Activated CD4-positive, alpha-beta T cell treated with anti-CD3 and anti-CD28 coated beads, Interleukin-2, amount 50 U/mL, for 1 hour (primary cell): Measurements from ENCODE around the gene CTNND2.

Source experiments
- DNase-seq: peaks from one replicate; pipeline ENCODE4 v3.0.0-alpha.2; 2020

Gene CTNND2

DNA sequence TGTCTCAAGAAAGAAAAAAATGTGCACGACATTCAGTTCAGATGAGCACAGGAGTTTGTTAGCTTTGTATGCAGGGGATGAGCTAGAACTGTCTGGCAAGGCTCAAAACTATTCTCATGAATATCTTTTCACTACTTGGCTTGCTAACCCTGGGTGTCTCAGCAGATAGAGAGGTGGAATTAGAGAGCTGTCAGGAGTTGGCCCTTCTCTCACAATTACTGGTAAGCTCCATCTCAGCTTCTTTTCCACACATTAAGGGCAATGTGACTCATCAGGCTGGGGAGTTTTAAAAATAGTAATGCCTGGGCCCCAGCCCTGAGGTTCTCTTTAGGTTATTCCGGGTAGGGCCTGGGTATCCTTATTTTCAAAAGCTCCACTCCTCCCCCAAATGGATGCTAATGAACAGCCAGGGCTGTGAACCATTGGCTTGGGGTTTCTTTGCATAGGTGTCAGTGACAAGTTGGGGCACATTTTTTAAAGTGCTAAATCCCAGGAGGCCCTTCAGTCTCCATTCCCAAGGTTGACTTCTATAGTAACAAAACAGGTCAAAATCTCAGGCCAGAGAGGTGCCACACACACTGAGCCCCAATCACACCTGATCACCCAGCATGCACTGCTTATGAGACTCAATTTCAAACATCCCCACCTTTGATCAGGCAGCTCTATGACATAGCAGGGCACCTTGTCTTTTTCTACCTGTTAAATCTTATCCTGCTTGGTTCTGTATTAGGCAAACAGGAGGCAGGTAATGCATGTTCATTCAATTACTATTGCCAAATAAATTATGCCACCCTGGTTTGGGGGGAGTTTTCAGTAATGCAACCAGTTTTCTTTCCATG, 903.5 kb downstream of the CTNND2 start:
- no peak for DNase-seq

DNA sequence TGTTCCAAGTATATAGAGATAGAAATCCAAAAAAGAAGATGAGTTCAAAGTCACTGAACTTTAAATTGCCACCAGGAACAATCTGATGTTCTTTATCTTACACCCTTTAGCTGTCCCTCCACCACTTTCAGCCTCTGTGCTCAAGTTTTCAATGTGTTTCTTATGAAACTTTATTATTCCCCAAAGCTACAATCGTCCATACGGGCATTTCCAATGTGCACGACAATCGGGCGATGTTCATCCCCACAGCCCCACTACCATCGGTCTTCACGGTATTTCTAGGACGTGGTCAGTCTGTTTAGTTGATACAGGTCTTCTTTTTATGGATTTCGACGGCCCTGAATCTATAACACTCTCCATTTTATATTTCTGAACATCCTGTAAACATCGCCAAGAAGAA, 904.5 kb downstream of the CTNND2 start:
- DNase-seq: no peak

DNA sequence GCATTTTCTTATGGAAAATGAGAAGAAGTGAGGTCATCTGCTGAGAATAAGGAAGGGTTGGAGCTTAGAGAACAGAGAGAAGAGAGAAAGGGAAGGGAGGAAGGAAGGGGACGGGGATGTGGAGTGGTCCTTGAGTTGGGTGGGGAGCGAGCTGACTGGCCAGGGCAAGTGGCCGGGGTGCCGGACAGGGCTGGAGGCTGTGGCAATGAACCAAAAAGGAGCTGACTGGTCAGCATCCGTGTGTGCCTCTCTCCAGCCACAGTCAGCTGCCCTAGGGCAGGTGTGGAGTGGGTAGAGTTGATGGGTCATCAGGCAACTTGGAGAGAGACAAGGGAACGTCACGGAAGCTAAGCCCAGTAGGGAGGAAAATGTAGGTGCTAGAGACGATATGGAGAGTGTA, 908.4 kb downstream of the CTNND2 start:
- DNase-seq: no peak

GRCh38 chr5:10994091-10994986, 909.9 kb downstream of the CTNND2 start:
- no peak for DNase-seq

GRCh38 chr5:10990634-10991033, 913.6 kb downstream of the CTNND2 start:
- DNase-seq: no peak

DNA sequence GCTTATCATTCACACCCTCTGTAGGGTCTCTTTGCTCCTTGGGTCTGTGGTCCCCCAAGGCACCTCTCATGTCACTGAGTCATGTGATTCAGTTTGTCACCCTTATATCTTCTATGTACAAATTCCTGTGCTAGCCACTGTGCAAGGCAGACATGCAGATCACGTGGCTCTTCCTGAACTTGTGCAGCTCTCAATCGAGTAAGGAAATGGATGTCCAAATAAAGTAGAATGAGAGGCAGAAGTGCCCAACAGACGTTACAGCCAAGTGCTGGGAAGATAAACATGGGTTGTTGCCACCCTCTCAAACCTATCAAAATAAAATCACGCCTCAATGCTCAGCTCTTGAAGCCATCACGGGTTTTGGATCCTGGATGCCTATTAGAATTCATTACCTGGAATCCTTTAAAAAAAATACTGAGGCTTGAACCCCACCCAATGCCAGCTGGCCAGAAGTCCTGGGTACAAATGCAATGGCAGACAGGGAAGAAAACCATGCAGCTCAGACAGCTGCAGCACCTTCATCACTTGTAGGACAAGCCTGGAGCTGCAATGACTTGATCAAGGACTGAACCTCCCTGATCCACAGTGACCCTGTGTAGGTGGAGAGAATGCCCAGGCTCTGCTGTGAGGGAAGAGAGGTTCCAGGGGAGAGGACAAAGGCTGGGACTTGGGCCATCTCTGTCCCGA, 914.5 kb downstream of the CTNND2 start:
- DNase-seq: no peak

GRCh38 chr5:10988622-10989021, 915.6 kb downstream of the CTNND2 start:
- no peak for DNase-seq

- peak; percentile 58 for DNase-seq
These were observed 916.2 kb downstream of the CTNND2 start for GRCh38 chr5:10987925-10988504.

GRCh38 chr5:10987276-10987924, 916.8 kb downstream of the CTNND2 start:
- no peak for DNase-seq

DNA sequence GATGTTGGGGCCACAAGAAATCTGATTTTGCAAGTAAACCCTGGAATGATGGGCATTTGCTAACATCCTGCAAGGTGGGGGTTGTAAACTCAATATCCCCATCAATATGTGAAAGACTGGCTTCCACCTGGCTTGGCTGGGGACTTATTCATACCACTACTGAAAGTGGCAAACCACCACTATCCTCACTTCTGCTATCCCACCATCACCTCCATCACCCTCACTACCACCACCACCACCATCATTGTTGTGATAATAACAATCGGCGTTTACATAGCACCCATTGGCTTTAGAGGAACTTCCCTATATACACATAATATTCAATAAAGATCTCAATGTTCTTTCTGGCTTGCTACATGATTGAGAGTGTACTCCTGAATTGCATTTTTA, 918.5 kb downstream of the CTNND2 start:
- no peak for DNase-seq

DNA sequence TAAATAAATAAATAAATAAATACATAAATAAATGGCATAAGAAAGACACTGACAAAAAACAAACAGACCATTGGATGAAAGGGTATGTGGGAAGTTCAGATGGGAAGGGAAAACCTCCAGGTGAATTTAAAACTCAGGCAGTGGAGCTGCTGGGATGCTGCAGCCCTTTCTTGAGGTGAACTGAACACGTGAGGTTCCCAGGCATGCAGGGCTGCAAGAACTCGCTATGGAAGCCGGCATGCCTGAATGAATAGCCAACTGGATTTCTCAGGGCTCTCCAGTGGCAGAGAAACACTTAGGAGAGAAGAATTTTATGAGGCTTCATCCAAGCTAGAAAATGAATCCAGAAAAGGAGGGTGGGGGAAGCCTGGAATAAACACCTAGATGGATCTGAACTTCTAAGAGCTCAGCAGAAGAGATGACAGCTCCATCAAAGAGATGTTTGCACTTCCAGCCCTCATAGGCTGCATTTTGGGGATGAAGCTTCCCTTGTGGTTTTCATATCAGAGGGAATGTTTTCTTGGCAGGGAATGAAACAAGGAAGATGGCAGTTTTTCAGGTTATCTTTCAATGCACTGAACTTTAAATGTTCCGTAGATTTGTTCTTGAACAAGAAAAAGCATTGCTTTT, 919.0 kb downstream of the CTNND2 start:
- no peak for DNase-seq

DNA sequence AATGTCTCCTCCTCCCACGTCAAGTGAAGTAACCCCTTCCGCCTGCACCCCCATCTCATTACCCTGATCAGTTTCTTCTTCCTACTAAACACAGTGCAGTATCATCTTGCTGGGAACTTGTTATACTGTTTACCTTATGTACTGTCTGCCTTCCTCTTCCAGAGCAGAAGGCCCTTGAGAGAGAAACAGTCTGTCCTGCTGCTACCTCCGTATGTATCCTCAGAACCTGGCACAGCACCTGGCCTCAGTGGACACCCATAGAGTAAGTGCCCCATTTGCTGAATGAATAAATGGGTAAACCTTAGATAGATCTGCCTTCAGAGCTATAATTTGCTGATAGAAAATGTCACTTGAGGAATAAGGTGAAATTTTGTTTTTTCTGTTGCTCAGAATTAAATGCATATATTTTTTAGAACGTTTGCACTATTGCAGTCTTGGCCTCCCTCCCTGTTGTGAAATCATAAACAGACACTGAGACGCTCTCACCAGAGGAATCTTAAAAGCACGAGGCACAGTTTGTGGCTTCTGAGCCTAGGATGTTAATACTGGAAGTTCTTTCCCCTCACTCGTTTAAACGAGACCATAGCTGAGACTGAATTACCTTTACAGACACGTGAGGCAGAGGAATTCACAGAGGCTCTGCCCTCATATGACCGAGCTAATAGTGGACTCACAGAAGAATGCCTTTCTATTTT, 920.1 kb downstream of the CTNND2 start:
- DNase-seq: no peak

DNA sequence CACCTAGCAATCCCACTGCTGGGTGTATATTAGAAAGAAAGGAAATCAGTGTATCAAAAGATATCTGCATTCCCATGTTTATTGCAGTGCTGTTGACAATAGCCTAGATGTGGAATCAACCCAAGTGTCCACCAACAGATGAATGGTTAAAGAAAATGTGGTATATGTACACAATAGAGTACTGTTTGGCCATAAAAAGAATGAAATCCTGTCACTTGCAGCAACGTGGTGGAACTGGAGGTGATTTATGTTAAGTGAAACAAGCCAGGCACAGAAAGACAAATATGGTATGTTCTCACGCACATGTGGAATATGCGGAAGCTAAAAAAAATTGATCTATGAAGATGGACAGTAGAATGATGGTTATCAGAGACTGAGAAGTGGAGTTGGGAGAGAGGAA, 921.6 kb downstream of the CTNND2 start:
- DNase-seq: no peak

DNA sequence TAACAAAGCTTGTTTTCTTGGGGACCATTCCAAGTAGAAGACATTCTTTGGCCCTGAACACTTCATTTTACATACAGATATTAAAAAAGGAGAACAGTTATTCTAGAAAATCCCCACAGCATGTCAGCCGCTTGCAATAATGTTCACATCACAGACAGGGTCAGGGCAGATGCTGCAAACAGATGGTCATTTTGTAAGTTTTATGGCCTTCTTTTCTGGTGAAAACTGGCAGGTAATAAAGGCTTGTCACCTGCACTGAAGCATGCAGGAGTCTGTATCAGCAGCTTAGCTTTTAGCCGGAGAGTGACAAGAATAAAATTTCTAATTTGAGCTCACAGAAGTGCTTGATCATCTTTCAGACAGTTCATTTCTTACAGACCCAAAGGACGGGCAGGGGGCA, 922.3 kb downstream of the CTNND2 start:
- DNase-seq: no peak

GRCh38 chr5:10977011-10977410, 927.2 kb downstream of the CTNND2 start:
- DNase-seq: no peak

GRCh38 chr5:10975945-10976344, 928.3 kb downstream of the CTNND2 start:
- no peak for DNase-seq

- DNase-seq: no peak
These were observed 929.4 kb downstream of the CTNND2 start for GRCh38 chr5:10974850-10975249.

DNA sequence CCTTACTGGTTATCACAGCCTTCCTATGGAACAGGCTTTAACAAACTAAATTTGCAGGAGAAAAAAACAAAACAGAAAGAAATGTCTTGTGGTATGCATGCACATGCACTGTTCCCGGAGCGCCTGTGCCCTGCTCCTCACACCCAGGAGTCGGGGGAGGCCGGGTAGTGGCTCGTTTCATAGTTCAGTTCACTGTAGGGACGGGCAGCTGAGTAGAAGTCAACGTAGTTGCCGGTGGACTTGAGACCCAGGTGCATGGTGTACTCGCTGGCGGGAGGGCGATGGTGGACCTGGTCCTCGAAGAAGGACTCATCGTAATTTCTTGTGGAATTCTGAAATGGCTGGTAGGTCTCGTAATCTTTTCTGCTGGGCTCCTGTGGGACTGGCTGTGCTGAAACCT, 930.9 kb downstream of the CTNND2 start:
- no peak for DNase-seq

- no peak for DNase-seq
These were observed 934.5 kb downstream of the CTNND2 start for GRCh38 chr5:10969684-10970180.

- no peak for DNase-seq
These were observed 939.4 kb downstream of the CTNND2 start for GRCh38 chr5:10964806-10965205.

DNA sequence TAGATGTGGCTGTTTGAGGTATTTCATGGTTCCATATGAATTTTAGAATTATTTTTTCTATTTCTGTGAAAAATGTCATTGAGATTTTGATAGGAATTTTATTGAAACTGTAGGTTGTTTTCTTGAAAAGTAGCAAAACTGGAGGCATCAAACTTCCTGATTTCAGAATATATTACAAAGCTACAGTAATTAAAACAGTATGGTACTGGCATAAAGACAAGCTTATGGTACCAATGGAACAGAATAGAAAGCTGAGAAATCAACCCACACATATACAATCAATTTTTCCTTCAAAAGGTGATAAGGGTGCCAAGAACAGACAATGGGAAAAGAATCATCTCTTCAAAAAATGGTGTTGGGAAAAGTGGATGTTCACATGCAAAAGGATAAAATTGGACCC, 945.5 kb downstream of the CTNND2 start:
- no peak for DNase-seq
